ENCODE measurements around the gene NRXN3. TPM values are rescaled to one million over a fixed set of nuclear protein-coding genes. Genes with fewer than 3 reads are reported as not detected.

NRXN3 gene
- total RNA-seq, 1 donor from 2014 or later = under 0.01 TPM

- no peak for DNase-seq (ENCODE audit: low read depth in 2 of 2)
Observed at GRCh38 chr14:78576437-78577166, 406.4 kb downstream of the NRXN3 start.

DNA sequence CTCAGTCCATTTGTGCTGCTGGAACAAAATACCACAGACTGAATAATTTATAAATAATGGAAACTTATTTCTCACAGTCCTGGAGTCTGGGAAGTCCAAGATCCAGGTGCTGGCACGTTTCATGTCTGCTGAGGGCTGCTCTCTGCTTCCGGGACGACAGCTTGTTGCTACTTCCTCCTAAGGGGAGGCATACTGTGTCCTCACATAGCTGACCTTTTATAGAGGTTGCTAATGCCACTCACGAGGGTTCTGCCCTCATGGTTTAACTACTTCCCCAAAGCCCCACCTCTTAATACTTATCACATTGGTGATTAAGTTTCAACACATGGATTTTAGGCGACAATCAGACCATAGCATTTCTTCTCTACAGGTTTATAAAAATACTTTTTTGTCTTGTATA is 411.1 kb downstream of the NRXN3 start:
- DNase-seq (ENCODE audit: low read depth in 2 of 2) = no peak

GRCh38 chr14:78586681-78587080 is 416.5 kb downstream of the NRXN3 start:
- DNase-seq (ENCODE audit: low read depth in 2 of 2) = no peak

GRCh38 chr14:78588906-78589305 is 418.7 kb downstream of the NRXN3 start:
- no peak for DNase-seq (ENCODE audit: low read depth in 2 of 2)

GRCh38 chr14:78592616-78593219 is 422.5 kb downstream of the NRXN3 start:
- DNase-seq (ENCODE audit: low read depth in 2 of 2) = no peak

GRCh38 chr14:78593949-78594348 is 423.8 kb downstream of the NRXN3 start:
- DNase-seq (ENCODE audit: low read depth in 2 of 2) = no peak

DNA sequence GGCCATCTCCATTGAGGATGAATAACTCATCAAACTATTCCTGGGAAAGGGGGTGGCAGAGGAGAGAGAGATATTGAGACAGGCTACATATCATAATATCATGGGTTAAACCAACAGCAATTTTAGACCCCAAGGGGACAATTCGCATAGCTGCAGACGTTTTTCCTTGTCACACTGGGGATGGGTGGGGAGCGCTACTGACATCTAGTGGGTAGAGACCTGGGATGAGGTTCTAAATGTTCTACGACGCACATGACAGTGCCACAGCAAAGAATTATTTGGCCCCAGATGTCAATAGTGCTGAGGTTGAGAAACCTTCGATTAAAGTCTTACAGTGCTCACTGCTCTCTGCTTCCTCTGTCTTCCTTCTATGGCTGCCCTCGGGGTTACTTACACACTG is 425.6 kb downstream of the NRXN3 start:
- DNase-seq (ENCODE audit: low read depth in 2 of 2) = peak in 1 of 2 donors; percentile 6

DNA sequence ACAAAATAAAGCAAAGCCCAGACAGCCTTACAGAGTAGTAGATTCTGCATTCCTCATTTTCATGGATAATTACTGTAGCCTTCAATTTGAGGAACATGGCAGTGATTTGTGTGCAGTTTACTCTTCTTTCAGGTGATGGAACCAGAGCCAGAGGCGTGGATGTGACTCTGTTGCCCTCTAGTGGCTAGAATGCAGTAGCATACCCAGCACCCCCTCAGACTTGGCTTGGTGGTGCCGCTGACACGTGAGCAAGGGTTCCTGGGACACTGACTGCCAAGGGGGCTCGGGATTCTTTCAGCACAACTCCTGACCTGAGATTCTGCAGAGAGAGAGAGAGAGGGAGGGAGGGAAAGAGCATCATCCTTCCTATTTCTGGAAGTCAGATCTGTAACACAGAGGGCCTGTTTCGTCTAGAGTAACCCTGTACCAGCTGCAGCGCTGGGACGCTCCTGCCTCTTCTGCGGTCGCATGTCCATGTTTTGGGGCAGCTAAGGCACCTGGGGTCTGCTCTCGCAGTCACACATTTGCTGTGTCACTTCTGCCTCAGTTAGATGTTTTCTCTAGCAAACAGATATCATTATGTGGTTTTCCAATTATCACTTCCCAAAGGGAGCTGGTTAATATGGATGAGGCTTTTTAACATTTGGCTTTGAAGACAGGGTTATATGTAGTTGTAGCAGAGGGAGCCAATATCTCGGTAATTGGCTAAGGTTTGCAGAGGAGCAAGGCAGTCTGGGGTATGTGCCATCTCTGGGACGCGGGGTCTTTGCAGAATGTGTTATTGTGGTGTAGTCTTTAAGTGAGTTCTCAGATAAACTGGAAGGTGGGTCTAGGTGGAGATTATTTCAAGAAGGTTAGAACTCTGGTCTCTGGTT is 428.1 kb downstream of the NRXN3 start:
- peak; percentile 12 to 55 for DNase-seq (ENCODE audit: low read depth in 2 of 2)

- DNase-seq (ENCODE audit: low read depth in 2 of 2) = no peak
Observed at GRCh38 chr14:78605025-78605762, 435.0 kb downstream of the NRXN3 start.

DNA sequence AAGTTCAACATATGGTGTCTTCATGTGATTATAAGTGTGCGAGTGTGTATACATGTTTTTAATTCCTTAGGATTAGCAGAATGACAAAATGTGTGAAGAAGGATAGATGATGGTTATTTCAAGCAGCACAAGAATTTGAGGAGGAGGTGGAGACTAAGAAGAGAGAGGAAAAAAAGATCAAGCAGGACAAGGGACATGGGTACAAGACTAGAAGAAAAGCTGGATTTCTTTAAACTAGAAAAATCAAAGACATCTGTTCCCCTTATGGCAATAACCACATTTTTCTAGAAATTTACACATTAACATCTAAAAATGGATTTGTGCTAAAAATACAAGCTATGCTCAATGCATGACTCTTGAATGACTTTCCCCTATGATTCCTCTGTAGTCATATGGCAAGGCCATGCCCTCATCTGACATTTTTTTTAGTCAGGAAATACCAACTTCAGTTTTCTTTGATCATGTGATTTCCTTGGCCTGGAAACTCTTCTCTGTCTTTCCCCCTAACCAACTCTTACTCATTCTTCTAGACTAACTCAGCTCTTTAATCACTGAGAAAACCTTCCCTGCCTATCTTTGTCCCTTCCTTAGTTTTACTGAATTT is 435.8 kb downstream of the NRXN3 start:
- peak in 1 of 2 donors; percentile 67 for DNase-seq (ENCODE audit: low read depth in 2 of 2)

DNA sequence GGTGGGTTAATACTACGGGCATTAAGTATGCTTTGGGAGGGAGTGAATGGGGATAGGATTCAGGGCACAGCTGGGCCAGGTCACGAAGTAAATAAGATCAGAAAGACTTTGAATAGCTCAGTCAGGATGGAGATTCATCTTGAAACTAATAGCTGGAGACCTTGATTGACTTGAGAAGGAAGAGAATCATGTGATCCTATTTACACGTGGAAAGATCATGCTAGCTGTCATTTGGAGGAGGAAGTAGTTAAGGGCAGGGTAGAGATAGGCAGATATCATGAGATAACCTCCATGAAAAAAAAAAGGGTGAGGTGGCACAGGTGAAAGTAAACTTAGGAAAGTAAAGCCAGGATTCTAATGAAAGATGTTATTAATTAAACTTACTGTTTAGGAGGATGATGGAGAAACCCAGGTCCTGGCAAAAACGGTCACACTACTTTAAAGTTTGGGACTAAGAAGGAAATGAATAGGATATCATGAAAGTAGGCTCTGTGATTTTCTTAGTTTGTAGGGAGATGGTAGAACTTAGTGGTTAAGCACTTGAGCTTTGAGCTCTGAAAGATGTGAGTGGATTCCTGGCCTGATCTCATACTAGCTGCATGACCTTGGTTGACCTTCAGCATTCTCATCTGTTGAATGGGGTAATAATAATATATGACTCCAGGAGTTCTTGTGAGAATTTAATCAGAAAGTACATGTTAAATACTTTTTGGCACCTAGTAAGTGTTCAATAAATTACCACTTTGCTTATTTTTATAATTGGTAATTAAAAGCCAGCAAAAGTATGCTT is 439.0 kb downstream of the NRXN3 start:
- no peak for DNase-seq (ENCODE audit: low read depth in 2 of 2)

DNA sequence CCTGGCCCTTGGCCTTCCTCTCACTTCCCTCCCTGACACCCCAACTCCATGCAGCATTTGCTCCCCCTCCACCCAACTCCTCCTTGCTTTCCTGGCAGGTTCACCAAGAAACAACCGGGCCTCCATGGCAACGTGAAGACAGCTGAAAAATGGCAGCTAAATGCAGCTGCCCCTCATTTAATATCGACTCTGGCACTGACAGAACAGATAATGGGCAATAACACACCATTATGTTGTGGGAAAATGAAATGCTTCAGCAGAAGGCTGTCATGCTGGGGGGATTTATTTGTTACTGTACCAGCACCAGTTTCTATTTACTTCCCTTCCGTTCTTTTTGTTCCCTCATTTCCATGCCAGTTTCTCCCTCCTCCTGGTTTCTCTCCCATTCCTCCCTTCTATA is 440.8 kb downstream of the NRXN3 start:
- DNase-seq (ENCODE audit: low read depth in 2 of 2) = no peak

DNA sequence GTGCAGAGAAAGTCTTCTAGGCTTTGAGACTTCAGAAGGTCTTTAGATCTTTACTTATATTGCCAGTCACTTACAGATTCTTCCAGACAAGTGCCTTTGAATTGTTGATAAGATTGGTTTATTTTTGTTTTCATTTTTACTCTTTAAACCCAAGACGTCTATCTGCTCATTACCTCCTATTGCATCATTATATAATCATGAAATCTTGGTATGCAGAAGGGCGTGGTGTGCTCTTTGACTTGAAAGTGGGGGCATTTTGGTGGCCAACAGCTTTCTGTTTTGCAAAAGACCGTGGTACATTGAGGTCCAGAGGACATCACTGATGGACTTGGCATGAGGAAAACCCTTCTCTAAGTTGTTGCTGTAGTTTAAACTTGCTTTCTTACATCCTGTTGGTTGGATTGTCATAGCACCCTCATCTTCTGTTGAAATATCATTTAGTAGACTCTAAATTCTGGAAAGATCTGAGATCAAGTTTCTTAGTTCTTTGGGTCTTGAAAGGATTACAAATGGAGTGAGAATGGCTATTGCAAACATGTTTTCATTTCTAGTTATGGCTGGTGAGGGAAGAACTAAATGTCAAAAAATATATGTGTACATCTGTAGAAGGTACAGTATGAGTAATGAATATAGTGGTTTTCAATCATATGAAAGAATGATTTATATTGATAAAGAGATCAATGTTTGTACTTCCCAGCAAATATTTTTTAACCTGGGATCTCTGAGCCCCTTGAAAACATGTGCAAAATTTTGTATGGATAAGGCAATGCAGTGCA is 441.8 kb downstream of the NRXN3 start:
- DNase-seq (ENCODE audit: low read depth in 2 of 2) = no peak

GRCh38 chr14:78612666-78613065 is 442.5 kb downstream of the NRXN3 start:
- DNase-seq (ENCODE audit: low read depth in 2 of 2) = no peak

DNA sequence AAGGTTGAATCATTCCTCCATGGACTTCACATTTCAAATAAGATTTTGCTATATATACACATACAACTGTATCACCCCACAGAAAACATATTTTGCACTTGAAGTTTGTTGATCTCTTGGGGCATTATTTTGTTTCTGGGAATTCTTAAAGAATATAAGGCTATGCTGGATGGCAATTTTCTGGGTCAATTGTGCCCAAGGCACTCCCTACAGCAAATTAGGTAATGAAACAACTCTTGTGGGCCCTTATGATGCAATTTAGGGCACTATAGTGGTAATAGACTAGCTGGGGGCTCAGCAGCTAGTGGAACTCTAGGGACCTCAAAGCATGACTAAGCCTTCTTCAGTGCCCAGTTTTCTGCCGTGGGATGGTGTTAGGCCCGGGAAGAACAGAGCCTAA is 444.4 kb downstream of the NRXN3 start:
- no peak for DNase-seq (ENCODE audit: low read depth in 2 of 2)

DNA sequence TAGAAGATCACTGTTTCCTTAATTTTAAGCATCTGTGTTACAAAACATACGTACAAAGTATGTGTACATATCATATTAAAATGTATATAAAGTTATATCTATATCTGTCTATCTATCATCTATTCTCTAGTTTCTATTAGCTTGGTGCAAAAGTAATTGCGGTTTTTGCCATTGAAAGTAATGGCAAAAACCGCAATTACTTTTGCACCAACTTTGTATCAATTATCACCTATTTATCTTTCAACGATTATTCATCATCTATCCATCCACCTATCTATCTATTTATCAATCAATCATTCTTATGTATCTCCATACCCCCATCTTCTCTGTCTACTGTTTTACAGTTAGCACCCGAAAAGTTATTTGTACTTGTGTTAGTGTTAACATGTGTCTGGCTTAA is 447.6 kb downstream of the NRXN3 start:
- no peak for DNase-seq (ENCODE audit: low read depth in 2 of 2)

GRCh38 chr14:78618368-78618767 is 448.2 kb downstream of the NRXN3 start:
- no peak for DNase-seq (ENCODE audit: low read depth in 2 of 2)

DNA sequence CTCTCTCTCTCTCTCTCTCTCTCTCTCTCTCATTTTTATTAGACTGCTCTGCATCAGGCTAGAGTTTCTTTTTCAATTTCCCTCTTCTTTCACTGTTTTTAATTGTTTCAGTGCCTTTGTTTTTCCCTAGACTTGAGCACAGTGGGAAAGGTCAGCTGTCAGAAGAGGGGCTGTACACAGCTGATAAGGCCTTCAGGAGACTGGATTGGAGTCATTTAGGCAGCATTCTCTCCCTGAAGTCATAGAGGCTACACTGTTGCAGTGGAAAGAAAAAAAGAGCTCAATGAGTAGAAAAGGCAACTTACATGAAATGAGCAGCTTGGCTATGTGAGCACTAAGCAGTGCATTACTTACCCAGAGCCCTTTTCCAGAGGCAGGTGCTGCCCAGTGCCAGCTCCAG is 456.9 kb downstream of the NRXN3 start:
- no peak for DNase-seq (ENCODE audit: low read depth in 2 of 2)

- DNase-seq (ENCODE audit: low read depth in 2 of 2) = no peak
Observed at GRCh38 chr14:78631551-78631950, 461.4 kb downstream of the NRXN3 start.

- DNase-seq (ENCODE audit: low read depth in 2 of 2) = no peak
Observed at GRCh38 chr14:78633752-78634151, 463.6 kb downstream of the NRXN3 start.

Measured in dermis microvascular lymphatic vessel endothelial cell (primary cell).